Subcutaneous abdominal adipose tissue (tissue), 5 donors: ENCODE results near the gene TOM1L2.

Experiments used
- H3K27ac ChIP-seq: one replicate; pipeline ENCODE4 v1.7.0; 2013; ENCODE audit warnings: low read depth, mild to moderate bottlenecking, inconsistent platforms, low read length, moderate library complexity
- H3K27me3 ChIP-seq, 5 donors: one replicate each; pipeline ENCODE4 v1.7.0; 2013; ENCODE audit warnings: low read length in 5 of 5, inconsistent platforms in 1 of 5; ENCODE audit not compliant: control insufficient read depth in 5 of 5, insufficient read depth in 4 of 5
- H3K36me3 ChIP-seq, 5 donors: one replicate each; pipeline ENCODE4 v1.7.0; 2013; ENCODE audit warnings: low read length in 5 of 5; ENCODE audit not compliant: control insufficient read depth in 5 of 5, insufficient read depth in 5 of 5
- H3K4me1 ChIP-seq, 5 donors: one replicate each; pipeline ENCODE4 v1.7.0; 2013; ENCODE audit warnings: low read length in 5 of 5, mild to moderate bottlenecking in 3 of 5, moderate library complexity in 1 of 5; ENCODE audit not compliant: control insufficient read depth in 5 of 5, insufficient read depth in 5 of 5
- H3K4me3 ChIP-seq, 5 donors: one replicate each; pipeline ENCODE4 v1.7.0; 2013; ENCODE audit warnings: low read length in 5 of 5, low read depth in 1 of 5
- H3K9ac ChIP-seq, 5 donors: one replicate each; pipeline ENCODE4 v1.7.0; 2013; ENCODE audit warnings: low read length in 5 of 5, mild to moderate bottlenecking in 4 of 5, moderate library complexity in 3 of 5
- H3K9me3 ChIP-seq, 5 donors: one replicate each; pipeline ENCODE4 v1.7.0; 2013; ENCODE audit warnings: low read length in 5 of 5; ENCODE audit not compliant: control insufficient read depth in 5 of 5
- donor health status: healthy.
- donor health status: healthy.
- donor health status: healthy.
- donor health status: healthy.
- donor health status: healthy.

Gene TOM1L2

DNA sequence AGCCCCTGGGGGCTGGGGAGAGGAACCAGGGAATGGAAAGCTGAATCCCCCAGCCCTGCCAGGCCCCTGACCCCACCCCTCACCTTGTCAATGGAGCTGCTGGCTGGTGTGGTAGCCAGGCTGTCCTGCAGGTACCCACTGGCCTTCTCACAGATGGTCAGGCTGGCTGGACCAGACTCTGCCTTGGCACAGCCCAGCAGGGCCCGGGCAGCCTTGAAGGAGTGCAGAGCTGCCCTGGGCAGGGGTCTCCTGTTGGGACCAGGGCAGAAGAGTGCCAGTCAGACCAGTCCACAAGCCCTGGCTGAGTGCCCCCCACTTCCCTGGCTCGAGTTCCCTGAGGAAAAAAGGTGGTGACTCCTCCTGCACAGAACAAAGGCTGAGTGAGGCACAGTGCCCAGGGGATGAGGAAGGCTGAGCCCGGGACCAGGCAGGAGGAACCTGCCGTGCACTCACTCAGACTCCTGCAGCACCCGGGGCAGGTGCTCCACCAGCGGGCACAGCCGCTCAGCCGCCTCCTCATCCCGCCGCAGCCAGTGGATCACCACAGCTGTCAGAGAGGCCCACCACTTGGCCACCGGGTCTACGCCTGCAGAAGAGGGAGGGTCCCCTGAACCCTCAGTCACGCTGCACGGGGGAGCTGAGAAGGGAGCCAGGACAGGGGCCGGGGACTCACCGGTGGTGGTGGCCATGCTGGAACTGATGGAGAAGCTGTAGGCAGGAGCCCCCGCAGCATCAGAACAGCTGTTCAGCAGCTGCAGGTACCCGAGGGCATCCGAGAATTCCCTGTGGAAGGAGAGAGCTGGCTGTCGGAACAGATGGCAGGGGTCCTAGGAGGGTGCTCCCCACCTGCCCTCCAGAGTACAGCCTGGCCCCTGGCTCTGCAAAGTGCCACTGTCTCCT is 157.8 kb downstream of the TOM1L2 start:
- no peak overlapping the region for H3K9ac ChIP-seq
- no peaks in the 10 kb centered on the region for H3K9me3 ChIP-seq
- H3K27me3 ChIP-seq = no peaks in the 10 kb centered on the region
- H3K27ac ChIP-seq = peak overlapping the region; percentile 23
- peaks cover 3 to 85% (median 51%) of the 10 kb centered on the region in 5 donors for H3K4me1 ChIP-seq
- H3K36me3 ChIP-seq = peaks cover 0 to 73% (median 68%) of the 10 kb centered on the region in 5 donors
- no peak overlapping the region for H3K4me3 ChIP-seq

DNA sequence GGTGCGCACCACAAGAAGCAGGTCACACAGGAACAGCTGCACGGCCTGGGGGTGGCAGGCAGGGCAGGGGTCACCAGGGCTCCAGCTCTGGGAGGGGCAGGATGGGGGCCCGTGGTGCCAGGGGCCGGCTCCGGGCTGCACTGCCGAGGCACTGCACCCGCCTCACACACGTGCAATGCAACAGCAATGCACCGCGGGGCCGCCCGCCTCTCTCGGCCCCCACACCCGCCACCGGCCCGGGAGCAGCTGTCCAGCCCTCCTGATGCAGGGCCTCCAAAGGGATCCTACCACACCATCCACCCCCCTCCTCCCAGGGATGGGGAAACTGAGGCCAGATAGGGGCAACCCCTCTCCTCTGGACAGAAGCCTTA is 158.5 kb downstream of the TOM1L2 start:
- Histone ChIP-seq H3K27me3 (no peaks in the 10 kb centered on the region), H3K4me3 (no peak overlapping the region), H3K9me3 (no peaks in the 10 kb centered on the region), H3K27ac (no peak overlapping the region), H3K4me1 (peaks cover 3 to 83% (median 50%) of the 10 kb centered on the region in 5 donors), H3K36me3 (peaks cover 0 to 66% (median 61%) of the 10 kb centered on the region in 5 donors), H3K9ac (no peak overlapping the region)

DNA sequence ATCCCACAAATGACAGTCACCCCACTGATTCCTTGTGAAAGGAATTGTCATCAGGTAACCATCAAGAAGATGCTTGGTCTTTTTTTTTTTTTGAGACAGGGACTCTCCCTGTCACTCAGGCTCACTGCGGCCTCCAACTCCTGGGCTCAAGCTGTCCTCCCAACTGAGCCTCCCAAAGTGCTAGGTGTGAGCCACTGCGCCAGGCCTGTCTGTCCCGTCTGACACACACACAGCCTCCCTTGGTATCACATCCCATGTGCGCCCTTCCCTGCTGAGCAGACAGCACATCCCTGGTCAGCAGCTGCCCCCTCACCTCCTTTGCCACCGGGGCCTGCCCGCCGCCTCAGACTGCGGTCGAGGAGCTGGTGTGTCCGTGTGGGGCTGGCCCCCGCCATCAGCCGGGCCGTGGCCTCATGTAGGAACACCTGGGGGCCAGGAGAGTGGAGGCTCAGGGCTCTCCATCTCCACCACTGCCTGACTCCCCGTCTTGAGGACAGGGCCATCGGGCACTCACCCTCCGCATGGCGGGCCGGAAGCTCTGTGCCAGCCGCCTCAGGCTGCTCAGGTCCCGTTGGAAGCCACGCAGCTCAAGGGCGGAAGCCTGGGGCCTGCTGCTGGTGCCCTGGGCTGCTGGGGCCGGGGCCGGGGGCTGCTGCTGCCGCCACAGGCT is 159.0 kb downstream of the TOM1L2 start:
- H3K9me3 ChIP-seq = no peaks in the 10 kb centered on the region
- H3K27me3 ChIP-seq = no peaks in the 10 kb centered on the region
- no peak overlapping the region for H3K9ac ChIP-seq
- peaks cover 1 to 78% (median 45%) of the 10 kb centered on the region in 5 donors for H3K4me1 ChIP-seq
- peaks cover 0 to 61% (median 56%) of the 10 kb centered on the region in 5 donors for H3K36me3 ChIP-seq
- no peak overlapping the region for H3K27ac ChIP-seq
- no peak overlapping the region for H3K4me3 ChIP-seq

DNA sequence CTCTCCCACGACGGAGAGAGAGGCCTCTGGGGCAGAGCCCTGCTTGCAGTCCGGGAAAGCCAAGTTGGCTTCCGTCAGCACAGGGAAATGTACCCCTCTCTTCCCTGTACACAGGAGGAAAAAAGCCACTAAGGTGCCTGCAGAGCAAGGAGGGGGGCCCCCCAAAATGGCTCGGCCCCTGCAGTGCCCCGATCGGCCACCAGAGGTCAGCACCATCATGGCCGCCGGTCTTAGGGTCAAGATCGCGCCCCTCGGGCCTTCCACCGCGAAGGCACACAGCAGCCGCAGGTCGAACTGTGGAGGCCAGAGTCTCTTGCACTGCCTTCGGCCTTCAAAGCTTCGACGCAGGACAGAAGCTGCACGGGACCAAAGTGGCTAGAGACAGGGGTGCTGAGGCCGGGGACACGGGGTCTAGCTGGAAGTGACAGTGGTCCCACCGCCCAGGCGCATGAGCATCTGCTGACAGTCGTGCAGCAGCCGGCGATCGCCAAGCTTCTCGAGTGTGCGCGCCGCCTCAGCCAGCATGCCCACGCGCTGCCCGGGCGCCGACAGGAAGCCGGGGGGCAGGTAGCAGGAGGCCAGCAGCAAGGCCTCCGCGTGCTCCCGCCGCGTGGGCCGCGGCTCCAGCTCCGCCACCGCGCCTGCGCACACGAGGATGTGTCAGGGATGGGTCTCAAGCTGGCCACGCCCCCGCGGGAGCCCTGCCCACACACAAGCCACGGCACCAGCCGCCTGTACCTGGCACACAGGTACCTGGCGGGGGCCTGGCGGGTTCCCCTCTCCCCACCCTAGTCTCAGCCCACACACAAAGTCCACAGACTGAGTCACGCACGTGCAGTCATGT is 159.8 kb downstream of the TOM1L2 start:
- H3K36me3 ChIP-seq = peaks cover 0 to 54% (median 50%) of the 10 kb centered on the region in 5 donors
- H3K27ac ChIP-seq = peak overlapping the region; percentile 10
- no peaks in the 10 kb centered on the region for H3K27me3 ChIP-seq
- H3K9me3 ChIP-seq = no peaks in the 10 kb centered on the region
- no peak overlapping the region for H3K9ac ChIP-seq
- peaks cover 1 to 71% (median 41%) of the 10 kb centered on the region in 5 donors for H3K4me1 ChIP-seq
- H3K4me3 ChIP-seq = no peak overlapping the region

DNA sequence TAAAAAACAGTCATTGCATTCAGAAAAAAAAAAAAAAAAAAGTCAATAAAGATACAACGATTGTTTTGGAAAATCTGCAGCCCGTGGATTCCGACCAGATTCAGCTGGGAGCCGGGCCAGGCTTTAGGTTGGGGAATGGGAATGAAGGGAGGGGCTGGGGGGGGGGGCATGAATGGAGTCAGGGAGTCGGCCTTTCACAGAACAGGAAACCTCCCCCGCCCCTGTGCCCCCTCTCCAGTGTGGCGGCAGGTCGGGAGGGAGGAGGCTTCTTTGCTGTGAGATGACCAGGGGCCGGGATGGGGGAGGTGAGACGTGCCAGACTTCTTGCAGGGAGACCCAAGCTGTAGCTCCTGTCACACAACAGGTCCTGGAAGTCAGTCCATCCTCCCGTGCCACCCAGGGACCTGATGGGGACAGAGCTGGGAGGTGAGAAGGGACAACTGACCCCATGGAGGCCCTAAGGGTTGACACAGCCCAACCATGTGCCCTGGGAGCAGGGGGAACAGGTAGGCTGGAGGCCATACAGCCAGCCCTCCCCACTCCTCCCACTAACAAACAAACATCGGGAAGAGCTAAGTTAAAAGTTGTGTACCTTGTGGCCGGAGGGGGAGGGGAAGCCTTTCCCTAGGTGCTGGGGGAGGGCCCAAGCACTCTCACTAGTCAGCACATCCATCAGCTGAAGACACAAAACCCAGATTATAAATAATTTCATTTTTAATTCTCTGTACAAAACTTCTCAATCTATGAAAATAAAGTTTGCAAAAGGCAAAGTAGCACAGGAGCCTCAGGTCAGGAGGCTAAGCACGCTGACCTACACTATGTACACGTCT is 160.6 kb downstream of the TOM1L2 start:
- peaks cover 1 to 63% (median 38%) of the 10 kb centered on the region in 5 donors for H3K4me1 ChIP-seq
- no peaks in the 10 kb centered on the region for H3K27me3 ChIP-seq
- H3K9me3 ChIP-seq = no peaks in the 10 kb centered on the region
- peak overlapping the region; percentile 10 for H3K27ac ChIP-seq
- no peak overlapping the region for H3K9ac ChIP-seq
- peaks cover 0 to 45% (median 42%) of the 10 kb centered on the region in 5 donors for H3K36me3 ChIP-seq
- H3K4me3 ChIP-seq = no peak overlapping the region

DNA sequence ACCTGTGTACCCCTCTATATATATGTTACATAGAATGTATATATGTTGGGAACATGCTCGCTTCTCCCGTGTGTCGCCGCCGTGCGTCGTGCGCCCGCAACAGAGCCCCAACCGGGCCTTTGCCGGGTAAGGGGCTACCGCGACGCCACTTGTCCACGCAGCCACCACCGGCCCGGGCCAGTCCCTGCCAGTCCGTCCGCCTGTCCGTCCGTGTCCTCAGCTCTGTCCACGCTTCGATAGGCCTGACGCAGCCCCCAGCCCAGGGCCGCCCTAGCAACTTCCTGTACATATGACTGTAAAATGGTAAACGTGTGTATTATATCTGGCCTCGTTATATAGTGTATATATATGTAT is 161.3 kb downstream of the TOM1L2 start:
- Histone ChIP-seq H3K9ac (peak overlapping the region in 1 of 5 donors; percentile 47), H3K36me3 (peaks cover 0 to 43% (median 35%) of the 10 kb centered on the region in 5 donors), H3K9me3 (no peaks in the 10 kb centered on the region), H3K27me3 (no peaks in the 10 kb centered on the region), H3K4me3 (no peak overlapping the region), H3K4me1 (peaks cover 1 to 57% (median 33%) of the 10 kb centered on the region in 5 donors), H3K27ac (peak overlapping the region; percentile 62)

DNA sequence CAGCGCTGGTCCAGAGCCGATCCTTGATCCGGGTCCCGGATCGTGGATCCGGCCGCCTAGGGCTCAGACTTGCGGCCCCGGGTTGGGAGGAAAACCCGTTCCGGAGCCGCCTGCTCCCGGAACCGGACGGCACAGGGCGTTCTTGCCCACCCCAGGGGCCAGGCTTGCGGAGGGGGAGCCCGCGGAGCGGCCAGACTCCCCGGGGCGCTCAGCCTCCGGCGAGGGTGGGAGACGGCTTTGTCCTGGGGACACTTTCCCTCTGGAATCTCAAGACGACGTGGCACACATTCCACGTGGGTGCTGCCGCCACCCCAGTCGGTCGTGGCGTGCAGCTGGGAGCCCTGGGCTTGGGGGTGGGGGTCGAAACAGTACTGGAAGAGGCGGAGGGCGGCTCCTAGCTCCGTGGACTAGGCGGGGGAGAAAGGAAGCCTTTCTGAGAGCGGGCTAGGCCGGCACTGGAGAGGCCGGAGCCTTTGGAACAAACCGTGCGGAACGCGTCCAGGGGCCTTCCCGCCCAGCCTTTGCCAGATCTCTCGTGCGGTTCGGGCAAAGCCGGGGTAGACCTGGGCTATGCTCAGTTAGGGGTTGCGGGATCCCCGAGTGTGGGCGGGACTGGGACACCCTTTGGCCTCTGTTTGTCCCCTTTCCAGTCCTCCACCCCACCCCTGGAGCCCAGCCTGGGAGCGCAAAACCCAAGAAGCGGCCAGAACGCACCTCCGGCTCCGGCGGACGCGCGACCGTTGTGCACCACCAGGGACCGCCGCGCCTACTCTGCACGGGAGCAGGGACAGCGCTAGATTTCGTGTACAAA is 161.9 kb downstream of the TOM1L2 start:
- Histone ChIP-seq H3K9ac (peak overlapping the region in 2 of 5 donors; percentile 37 to 47), H3K9me3 (no peaks in the 10 kb centered on the region), H3K4me3 (peak overlapping the region in 4 of 5 donors; percentile 16 to 46 (median 26)), H3K36me3 (peaks cover 0 to 43% (median 35%) of the 10 kb centered on the region in 5 donors), H3K4me1 (peaks cover 0 to 51% (median 27%) of the 10 kb centered on the region in 5 donors), H3K27ac (peak overlapping the region; percentile 62), H3K27me3 (no peaks in the 10 kb centered on the region)

DNA sequence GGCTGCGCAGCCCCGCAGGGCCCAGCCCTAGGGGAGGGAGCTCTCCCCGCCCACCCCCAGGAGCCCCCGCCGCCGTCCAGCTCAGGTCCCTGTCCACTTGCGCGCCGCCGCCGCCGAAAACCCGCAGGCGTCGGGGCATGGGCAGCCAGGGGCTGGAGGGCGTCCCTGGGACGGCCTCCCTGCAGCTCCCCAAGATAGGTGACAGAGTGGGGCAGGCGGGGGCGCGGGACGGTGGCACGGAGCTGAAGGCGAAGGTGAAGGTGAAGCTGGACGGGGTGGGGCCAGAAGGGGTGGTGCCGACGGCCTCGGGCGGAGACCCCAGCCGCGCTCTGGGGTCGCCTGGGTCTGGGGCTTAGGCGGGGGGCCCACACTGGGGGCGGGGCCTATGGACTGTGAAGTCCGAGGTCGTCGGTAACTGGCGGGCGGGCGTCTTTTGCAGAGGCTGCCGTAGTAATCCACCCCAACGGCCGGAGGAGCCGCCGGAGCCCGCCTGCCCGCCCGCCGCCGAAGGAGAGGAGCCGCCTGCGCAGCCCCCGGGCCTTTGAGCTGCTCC is 162.6 kb downstream of the TOM1L2 start:
- Histone ChIP-seq H3K9me3 (no peaks in the 10 kb centered on the region), H3K9ac (peak overlapping the region in 1 of 5 donors; percentile 37), H3K4me3 (peak overlapping the region in 4 of 5 donors; percentile 12 to 46 (median 16)), H3K4me1 (peaks cover 0 to 44% (median 22%) of the 10 kb centered on the region in 5 donors), H3K27ac (peak overlapping the region; percentile 62), H3K36me3 (peaks cover 0 to 39% (median 32%) of the 10 kb centered on the region in 5 donors), H3K27me3 (no peaks in the 10 kb centered on the region)
